Activated CD4-positive, alpha-beta T cell treated with anti-CD3 and anti-CD28 coated beads for 1 hour (primary cell): Measurements from ENCODE around the gene GABRB3.

Experiments
- DNase-seq: peaks from one replicate; pipeline ENCODE4 v3.0.0-alpha.2; 2020

The GABRB3 gene

DNA sequence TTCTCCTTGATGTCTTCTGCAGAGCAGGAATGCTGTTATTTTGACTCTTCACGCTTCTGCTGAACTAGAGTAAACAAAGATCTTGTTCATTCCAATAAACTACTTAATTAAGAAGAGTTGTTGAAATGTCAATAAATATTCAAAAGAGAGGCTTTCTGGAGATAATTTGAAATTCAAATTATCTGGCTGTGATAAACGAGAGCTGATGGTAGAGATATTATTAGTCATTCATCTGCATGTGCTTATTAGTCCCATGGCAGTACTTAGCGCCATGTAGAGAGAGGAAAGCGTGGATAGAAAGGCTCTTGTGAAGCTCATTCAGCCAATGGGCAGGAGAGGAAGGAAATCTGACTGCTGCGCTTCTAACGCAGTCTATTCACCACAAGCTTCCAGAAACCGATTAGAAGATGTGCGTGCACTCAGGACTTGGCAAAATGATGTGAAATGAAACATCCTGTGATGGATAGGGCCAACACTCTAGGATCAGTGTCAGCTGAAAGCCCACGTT lies 251.1 kb downstream of the GABRB3 start:
- no peak for DNase-seq

DNA sequence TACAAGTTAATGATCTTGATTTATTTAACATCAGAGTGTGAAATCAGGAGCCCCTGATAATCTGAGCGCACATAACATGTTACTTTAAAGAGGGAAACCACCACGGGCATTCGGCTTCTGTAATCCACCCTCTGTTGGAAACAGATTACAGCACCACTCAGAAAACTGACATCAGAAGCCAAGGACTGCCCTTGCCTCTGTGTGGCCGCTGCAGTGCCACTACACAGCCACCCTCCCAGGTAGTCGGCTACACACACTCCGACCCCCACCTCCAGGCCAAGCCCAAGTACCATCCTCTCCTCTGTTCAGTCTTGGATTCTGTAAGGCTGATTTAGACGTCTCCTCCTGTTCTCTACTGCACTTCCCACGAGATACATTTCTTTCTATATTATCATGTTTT lies 251.7 kb downstream of the GABRB3 start:
- DNase-seq = no peak

DNA sequence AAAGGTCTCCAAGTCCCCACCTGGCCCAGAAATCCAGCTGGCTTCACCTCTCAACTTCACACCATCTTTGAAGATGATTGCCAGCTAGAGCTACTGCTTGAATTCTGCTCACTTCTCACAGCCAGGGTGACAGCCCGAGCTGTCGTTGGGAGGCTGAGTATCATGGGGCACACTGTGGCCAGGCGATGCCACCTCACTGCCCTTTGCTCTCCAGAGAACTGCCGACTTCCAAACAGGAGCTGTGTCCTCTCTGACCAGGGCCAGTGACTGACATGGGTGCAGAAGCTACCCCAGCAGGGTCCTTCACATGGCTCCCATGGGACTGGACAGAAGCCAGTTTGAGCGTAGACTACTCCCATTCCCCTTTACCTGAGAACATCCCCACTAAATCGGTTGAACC lies 254.0 kb downstream of the GABRB3 start:
- DNase-seq = no peak

DNA sequence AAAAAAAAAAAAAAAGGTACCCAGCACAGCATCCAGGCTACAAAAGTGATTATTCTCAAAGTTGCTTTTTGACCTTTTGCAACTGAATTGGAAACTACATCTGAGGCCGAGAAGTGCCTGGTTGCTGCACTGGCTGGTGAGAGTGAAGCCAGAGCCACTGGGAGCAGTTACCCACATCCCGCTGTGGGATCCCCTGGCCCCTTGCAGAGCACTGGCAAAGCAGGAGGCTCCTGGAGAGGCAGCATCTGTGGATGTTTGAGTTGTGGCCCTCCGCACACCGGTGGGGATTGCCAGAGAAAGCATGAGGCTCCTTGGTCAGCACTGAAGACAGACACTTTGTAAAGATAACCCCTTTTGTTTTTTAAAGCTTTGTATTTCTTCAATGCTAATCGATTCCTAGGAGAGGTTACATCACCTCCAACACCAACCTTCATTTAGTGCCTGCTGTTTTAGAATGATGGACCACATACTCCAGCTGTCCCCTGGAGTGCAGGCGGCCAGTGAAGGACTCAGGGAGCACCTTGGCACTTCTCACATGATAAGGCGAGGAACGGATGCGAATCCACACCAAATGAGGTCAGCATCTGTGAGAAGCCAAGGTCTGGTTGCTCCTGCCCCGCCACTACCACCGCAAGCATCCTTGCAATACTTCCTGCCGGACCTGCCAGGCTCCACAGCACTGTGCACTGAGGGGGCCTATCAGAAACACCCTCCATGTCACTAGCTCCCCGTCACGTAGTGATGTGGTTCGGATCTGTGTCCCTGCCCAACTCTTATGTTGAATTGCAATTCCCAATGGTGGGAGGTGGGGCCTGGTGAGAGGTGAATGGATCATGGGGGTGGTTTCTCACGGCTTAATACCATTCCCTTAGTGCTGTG lies 256.5 kb downstream of the GABRB3 start:
- no peak for DNase-seq

DNA sequence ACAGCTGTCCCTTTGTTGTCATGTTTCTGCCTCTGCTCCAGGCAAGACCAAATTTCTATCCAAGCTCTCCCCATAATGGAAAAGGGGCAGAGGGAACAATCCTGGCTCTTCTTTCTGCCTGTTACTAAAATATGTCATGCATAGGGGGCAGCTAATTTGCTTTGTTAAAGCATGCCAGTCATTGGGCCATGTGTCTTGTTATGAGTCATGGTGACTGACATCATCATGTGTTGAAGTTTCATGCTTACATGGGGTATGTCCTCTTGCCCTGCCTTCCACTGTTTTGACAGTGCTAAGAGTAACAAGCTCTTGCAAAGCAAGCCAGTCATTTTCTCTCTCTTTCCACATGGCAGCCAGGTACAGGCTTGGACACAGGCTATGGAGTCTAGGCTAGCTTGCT lies 268.9 kb downstream of the GABRB3 start:
- DNase-seq = no peak
